Activated CD8-positive, alpha-beta memory T cell treated with anti-CD3 and anti-CD28 coated beads, Interleukin-2, amount 50 U/mL, for 48 hours (primary cell): ENCODE data around the gene SLC7A6OS.
"Not testable (repeated sequence)": the region's sequence is repeated elsewhere in the genome, so short reads cannot be mapped to it uniquely, and the experiment has no call there.

Source experiments
- DNase-seq: peaks from one replicate; pipeline ENCODE4 v3.0.0-alpha.2; 2020

Gene SLC7A6OS

DNA sequence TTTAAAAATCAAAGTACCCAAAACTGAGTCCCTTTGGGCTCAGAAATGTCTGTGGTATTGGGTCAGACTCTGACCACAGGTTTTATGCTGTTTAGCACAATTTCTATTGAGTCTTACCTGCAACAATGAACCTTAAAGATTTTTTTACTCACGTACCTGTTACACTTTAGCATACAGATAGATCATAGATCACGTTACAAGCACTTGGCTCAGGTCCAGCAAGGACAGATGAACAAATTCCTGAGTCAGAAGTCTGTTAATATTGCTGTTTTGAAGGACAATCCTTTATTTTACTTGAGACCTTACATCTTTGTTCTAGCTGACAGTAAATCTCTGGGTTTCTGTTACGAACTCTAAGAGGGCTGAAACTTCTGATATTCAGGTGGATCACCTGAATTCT lies 12.8 kb downstream of the SLC7A6OS start:
- DNase-seq = no peak

DNA sequence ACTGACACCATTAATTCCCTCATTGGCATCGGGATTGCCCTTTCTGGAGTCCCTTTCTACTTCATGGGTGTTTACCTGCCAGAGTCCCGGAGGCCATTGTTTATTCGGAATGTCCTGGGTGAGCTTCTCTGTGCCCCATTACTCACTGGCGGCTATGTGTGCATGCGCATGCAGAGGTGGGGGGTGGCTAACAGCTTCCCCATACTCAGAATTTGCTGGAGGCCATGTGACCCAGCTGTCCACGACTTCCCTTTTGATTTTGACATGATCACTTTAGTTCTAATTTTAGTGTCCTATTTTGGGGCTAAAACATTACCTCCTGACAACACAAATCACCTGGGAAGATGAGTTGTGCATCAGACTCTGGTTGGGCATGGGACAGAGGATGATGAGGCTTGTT lies 14.1 kb downstream of the SLC7A6OS start:
- no peak for DNase-seq

DNA sequence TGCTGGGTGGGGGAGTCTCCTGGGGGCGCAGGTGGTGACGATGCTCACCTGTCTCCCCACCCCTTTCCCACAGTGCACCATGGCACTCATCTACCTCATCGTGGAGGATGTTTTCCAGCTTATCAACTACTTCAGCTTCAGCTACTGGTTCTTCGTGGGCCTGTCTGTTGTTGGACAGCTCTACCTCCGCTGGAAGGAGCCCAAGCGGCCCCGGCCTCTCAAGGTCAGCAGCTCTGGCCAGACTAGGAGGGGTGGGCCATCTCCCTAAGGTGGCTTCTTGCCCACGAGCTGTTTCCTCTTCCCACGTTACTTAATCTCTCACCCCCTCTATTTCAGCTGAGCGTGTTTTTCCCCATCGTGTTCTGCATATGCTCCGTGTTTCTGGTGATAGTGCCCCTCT lies 14.5 kb downstream of the SLC7A6OS start:
- DNase-seq = no peak

DNA sequence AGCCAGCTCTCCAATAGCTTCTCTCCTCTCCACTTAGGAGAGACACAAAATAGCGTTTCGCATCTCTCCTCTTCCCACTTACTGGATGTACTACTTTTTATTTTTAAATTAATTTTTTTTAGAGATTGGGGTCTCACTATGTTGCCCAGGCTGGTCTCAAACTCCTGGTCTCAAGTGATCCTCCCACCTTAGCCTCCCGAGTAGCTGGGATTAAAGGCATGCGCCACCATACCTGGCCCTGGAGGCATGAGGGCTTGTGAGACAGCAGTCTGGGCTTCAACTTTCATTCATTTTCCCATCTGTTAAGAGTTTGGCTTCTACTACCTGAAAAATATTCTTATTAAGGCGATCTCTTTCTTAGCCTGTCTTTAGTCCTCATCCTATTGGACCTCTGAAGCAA lies 18.3 kb downstream of the SLC7A6OS start:
- DNase-seq = no peak

DNA sequence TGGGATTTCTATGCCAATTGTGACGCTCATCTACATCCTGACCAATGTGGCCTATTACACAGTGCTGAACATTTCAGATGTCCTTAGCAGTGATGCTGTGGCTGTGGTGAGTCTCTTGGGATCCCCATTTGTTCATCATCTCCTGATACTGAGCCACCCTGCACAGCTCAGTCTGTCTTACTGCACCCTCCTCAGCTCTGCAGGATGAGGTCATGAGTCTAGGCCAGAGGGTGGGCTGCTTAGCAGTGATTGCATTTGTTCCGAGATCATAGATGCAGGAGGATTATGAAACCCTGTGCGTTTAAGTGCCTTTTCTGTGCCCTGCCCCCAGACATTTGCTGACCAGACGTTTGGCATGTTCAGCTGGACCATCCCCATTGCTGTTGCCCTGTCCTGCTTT lies 19.5 kb downstream of the SLC7A6OS start:
- no peak for DNase-seq

DNA sequence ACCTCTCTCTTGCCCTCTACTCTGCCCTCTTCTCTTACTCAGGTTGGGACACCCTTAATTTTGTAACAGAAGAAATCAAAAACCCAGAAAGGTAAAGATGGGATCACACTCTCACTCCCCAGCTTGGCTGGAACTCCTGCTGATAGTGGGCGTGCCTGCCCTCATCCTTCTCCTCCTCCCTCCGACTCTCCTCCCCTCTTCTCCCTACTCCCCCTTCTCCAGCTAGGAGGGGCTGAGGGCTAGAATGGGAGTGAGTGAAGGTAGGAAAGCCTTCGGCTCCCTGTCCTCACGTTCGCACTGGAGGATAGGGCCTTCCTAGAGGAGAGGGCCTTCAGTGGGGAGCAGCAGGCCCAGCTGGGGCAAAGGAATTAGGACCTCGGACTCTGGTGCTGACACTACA lies 20.3 kb downstream of the SLC7A6OS start:
- no peak for DNase-seq

DNA sequence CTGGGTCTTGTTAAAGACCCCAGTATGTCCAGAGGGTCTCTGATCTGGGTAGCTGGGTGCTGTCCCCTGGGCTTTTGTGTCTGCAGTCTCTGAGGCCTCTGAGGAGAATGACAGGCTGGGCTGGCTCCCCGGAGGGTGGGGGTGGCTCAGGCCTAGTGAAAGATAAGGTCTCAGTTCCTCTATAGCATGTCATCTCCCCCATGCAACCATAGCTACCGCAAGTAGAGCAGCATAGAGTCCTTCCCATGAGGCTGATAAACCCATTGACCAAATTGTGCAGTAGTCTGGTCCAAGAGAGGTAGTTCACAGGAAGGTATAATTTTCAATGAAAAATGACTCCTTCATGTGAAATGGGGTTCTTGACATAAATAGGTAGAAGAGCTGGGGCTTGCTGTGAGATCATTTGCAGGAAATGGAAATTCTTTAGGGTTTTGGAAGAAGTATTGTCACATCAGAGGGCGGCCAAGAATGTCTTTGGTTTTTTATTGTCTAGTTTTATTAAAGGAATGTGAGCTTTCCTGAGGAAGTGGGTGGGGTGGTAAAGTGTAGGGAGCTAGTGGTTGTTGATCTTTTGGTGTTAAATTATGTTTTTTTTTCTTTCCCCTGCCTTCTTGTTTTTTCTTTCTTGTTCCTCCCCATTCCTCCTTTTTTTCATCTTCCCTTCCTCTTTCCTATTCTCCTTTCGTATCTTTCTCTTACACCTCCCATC lies 21.0 kb downstream of the SLC7A6OS start:
- DNase-seq = peak; percentile 81

DNA sequence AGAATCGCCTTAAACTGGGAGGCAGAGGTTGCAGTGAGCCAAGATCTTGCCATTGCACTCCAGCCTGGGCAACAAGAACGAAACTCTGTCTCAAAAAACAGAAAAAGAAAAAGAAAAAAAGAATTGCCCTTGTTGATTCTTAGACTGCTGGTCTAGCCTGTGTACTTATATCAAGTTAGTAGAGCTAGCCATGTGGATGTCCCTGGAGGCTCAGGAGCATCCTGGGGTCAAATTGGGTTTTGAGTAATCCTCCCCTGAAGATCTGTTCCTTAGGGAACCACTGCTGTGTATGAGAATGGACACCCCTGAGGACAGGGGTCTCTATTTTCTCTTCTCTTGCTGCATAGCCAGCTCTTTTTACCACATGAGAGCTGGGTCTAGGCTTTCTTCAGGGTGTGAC lies 21.5 kb downstream of the SLC7A6OS start:
- no peak for DNase-seq

DNA sequence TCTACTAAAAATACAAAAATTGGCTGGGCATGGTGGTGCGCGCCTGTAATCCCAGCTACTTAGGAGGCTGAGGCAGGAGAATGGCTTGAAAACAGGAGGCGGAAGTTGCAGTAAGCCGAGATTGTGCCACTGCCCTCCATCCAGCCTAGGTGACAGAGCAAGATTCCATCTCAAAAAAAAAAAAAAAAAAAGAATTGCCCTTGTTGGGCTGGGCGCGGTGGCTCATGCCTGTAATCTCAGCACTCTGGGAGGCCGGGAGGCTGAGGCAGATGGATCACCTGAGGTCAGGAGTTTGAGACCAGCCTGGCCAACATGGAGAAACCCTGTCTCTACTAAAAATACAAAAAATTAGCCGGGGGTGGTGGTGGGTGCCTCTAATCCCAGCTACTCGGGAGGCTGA lies 21.9 kb downstream of the SLC7A6OS start:
- not testable (repeated sequence) for DNase-seq

DNA sequence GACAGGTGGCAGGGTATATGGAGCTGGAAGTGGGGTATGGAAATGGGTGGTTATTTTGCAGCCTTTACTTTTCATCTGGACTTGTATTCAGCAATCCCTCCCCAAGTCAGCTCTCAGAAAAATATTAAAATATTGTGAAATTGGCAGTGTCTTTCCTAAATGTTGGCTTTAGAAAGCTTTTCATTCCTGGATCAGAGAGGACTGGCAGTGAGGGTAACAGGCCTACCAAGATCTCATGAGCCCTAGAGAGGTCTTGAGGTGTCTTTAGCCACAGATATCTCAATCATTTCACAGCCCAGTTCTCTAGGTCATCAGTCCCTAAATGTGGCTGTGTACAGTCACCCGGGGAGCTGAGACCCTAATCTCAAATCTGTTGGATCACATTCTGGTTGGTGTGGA lies 22.5 kb downstream of the SLC7A6OS start:
- no peak for DNase-seq

DNA sequence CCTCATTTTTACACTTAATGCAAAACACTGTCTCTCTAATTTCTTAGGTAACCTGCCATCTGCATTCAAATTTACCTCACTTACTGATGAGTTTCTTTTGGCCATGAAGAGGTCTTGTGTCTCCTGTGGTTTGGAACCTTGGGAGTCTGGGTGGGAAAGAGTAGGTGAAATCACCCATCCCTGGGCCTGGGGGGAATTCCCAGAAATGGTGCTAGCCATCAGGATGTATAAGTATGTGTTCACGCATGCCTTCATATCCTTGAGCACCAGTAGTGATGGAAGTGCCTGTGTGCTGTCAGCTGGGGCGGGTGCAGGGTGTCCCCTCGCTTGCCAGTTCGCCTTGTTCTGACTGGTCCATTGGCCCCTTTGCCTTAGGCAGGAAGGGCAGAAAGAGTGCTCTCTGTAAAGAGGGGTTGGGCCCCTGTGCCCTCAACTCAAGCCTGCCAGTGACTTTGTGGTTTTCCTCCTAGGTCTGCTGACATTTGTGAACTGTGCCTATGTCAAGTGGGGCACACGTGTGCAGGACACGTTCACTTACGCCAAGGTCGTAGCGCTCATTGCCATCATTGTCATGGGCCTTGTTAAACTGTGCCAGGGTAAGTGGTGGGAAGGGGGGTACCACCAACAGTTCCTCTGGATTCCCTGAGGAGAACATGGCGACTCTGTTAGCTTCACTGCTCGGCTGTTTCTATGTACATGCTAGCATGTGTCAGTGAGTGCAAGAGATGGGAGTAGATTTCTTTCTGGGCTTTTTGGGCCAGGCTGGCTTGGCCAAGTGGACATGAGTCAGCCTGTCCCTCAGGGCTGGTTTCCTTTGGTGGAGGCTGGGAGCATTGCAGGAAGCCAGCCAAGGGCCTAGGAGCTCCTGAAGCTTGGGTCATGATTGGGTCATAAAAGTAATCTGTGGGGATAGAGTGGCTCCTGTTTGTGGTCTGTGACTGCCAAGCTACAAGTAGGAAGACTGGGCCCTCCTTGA lies 23.2 kb downstream of the SLC7A6OS start:
- no peak for DNase-seq

DNA sequence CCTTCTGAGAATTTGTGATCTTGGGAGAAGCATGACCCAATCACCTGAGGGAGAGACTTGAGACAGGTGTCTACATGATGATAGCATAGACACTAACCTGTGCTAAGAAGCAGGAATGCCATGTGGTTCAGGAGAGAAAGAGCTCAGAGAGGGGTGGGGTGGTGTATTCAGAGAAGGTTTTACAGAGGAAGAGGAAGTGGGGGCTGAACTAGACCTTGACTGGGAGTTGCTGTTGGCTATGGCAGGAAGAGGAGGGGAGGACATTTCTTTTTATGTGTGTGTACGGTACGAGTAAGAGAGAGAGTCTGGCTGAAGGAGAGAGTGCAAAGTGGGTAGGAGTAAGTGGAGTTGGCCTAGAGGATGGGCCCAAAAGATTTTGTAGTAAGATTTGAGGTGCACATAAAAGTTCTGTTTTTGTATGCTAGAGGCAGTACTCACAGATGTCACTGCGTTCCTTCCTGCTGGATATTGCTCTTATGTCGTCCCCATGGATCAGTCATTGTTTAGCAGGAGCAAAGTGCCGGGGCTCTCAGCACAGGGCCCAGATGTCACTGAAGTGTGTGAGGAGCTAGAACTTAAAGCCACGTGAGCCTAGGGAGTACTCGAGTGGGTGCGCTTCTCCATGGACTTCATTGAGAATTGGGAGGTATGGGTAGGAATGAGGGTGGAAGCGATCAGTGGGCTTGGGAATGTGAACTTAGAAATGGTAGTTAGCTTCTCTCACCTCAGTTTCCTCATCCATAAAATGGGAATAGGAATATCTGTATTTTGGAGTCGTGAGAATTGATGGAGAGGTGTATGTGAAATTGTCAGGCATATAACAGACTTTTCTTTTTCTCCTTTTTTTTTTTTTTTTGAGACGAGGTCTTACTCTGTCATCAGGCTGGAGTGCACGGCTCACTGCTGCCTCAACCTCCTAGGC lies 24.3 kb downstream of the SLC7A6OS start:
- DNase-seq = no peak

DNA sequence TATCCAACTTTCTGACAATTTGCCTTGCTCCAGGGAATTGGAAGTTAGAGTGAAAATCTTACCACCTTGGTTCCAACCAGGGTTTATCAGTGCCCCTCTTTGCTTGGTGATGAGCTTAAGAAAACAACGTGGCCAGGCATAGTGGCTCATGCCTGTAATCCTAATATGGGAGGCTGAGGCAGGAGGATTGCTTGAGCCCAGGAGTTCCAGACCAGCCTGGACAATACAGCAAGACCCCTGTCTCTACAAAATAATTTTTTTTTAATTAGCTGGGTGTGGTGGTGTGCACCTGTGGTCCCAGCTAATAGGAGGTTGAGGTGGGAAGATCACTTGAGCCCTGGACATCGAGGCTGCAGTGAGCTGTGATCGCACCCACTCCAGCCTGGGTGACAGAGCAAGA lies 25.1 kb downstream of the SLC7A6OS start:
- DNase-seq = no peak

DNA sequence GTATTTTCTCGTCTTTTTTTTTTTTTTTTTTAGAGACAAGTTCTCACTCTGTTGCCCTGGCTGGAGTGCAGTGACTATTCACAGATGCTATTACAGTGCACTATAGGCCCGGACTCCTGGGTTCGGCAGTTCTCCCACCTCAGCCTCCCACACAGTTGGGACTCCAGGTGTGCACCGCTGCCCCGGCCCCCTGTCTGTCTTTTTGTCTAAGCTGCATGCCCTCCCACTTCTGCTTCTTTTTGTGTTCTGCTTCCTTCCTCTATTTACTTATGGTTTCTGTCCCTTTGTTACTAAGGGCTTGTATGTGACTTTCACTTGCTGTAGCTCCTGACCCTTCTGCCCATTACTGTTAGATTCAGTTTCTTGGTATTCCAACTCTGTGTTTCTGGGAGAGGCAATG lies 25.9 kb downstream of the SLC7A6OS start:
- DNase-seq = no peak

DNA sequence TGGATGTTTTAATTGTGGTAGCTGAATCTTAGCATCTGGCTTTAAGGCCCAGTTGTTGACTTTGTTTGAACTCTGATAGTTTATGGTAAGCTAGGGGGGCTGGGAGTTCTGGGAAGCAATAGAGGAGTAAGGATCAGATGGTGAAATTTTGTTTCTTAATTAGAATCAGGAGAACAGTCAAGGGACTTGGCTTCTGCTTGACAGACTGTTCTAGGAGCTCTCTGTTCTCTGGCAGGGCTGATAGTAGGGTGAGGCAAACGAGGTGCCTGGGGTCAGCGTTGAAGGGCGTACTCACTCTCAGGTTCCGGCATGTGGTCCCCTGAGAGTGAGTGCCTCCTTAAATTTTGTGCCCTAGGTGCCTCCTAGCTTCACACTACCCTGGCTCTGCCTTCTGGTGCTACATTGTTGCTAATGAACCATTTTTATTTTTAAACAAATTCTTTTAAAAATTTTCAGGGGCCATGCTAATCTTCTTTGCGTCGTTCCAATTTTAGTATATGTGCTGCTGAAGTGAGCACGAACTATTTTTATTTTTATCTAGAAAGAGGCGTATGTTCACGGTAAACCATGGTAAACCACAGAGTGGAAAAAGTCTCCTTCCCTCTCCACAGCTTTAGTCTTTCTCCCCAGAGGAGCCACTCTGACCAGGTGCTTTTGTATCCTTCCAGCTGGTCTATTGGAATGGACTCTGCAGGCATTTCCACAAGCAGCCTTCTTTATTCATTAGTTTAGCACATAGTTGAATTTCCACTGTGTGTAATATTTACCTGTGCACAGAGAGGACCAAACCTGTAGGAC lies 26.7 kb downstream of the SLC7A6OS start:
- no peak for DNase-seq

DNA sequence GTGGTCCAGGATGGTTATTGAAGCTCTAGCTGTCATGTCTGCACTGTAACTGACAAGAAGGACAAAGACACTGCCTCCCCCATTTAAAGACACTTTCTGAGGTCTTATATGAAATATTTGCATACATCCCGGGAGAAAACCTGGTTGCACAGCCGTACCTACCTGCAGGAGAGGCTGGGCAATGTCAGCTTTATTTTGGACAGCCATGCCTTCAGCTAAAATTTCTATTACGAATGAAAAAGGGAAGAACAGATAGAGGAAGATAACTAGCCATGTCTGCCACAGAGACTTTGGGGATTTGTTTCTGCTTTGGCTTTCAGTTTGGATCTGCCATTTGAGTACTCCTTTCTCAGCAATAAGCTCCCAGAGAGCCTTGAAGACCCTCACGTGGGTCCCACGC lies 27.4 kb downstream of the SLC7A6OS start:
- DNase-seq = no peak

DNA sequence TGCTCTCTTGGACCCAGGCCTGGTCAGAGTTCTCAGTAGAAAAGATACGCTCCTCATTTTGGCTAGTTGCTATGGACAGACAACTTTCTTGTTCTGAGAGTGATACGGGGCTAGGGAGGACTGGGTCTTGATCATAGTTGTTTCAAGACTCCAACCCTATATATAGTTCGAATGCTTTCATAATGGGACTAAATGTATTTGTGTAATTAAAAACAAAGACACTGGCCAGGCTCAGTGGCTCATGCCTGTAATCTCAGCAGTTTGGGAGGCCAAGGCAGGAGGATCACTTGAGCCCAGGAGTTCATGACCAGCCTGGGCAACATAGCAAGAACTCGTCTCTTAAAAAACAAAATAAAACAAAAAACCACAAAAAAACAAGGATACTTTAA lies 28.7 kb downstream of the SLC7A6OS start:
- DNase-seq = no peak

DNA sequence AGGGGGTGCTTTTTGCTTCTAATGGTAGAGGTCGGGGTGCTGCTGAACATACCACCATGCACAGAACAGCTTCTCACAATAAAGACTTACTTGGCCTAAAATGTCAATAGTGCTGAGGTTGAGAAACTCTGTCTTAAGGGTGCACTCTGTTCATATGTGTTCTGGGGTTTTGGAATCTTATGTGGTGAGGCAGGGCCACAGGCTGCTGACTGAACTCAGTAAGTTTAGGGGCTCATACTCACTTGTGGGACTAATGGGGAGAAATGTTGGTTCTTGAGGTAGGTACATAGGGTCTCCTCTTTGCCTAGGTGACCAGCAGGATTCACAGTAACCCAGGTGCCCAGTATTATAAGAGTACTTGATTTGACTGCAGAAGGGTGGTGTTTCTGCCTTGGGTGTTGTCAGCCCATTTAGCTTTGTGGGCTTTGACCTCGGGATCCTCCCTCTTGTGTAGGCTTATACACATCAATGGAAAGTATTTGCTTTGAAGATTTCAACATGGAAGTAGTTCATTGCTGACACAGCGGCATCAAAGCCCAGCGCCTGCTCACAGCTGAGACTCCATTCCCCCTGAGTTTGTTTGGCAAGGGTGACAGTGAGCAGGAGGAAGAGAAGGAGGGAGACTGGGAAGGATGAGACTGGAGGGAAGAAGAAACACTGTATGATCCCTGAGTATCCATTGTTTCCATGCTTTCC lies 29.2 kb downstream of the SLC7A6OS start:
- no peak for DNase-seq

DNA sequence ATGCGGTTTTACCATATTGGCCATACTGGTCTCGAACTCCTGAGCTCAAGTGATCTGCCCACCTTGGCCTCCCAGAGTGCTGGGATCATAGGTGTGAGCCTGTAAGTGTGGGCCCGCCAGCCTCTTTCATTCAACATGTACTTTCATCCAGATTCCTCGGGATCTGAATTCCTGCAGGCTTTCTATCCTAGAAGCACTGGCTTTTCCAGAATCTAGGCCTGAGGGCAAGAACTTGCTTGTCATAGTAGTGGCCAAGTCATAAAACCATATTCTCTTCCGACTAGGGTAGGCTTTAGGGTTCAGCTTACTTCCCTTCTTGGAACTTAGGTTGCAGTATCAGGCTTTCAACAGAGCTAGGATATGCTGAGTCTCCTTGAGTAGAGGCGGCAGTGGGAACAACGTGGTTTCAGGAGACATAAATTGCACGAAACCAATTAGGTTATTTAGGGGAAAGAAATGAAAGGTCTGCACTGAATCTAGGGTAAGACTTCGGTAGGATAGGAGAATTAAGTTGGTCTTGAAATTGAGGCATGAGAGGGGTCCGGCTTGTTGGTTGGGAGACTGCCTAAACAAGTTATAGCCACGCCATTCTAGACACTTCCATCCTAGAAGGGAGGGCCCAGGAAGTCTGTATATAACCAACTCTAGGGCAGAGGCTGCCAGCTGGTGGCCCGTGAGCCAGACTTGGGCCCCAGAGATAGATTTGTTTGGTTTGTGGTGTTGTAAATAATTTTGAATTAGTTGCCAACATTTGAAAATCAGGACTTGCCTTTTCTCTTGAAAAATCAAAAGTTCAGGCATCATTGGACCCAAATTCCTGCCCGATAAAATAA lies 30.8 kb downstream of the SLC7A6OS start:
- DNase-seq = no peak

DNA sequence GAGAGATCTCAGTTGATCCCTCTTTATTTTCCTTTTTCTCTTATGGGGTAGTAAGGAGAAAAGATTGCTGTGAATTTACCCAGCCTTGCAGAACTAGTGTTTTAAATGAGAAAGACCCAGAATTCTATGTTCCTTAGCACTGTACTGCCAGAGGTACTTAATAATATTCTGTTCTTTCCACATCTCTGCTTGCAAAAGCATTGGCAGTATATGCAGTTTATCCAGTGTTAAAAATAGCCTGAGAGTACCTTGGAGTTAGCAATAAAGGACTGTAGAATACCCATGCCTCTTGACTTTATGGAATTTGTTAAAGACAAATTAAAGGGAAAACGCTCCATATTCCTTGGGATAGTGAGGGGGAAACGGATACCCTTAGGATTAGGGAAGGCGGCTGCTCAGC lies 34.5 kb downstream of the SLC7A6OS start:
- no peak for DNase-seq
